ENCODE data around the gene PTPN23.

The PTPN23 gene

DNA sequence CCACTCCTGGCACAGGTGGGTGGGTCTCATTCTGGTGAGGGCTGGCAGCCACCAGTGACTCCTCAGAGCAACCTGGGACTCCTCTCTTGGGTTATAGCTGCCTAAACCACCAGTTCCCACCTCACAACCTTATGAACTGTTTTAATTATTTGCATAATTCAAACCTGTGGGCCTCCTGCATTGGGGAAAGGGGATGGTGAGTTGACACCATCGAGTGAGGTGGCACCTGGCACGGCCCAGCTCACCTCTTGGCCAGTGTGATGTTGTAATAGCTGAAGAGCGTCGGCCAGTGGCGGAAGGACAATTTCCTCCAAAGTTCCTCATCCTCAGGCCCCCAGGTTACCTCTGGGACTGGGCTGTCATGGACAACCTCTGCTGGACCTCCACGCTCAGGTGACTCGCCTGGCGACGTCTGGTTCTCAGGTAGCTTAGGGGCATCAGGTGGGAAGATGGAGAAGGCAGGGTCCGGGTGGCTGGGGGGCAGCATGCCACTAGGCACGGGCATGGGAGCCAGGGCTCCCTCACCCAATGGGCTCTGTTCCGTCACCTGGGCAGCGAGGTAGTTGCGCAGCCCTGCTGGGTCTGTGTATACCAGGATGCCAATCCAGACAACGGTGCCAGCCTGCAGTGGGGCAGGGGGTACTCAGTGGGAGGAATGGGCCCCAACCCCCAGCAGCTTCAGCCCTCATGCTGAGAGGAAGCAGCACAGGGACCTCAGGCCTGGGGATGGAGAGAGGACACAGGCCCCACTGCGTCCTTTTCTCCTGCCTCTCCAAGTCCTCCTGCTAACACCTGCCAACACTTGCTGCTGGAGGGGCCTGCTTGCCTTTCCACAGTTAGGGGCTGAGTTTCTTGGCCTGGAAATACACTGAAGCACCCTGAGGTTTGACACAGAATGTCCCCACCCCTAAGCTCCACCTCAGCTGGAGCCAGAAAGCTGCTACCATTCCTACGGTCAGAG lies 38.5 kb downstream of the PTPN23 start:
- no peak for DNase-seq (ENCODE audit: low read depth, low spot score)

DNA sequence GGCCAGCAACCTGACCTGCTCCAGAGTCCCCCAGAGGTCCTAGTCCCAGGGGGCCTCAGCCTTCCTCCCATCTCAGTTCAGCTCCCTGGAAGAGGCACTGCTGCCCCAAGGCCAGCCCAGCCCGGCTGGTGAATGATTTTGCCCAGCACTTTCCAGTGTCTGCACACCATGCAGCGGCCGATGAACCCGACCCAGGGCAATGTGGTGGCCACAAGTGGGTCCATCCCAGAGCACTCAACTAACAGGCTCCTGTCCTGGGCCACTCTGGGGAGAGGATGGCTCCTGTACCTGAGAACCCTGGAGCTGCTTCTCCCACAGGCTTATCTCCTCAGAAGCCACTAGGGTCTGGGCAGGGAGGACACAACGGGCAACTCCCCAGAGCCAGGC lies 39.2 kb downstream of the PTPN23 start:
- DNase-seq (ENCODE audit: low read depth, low spot score), result no peak

DNA sequence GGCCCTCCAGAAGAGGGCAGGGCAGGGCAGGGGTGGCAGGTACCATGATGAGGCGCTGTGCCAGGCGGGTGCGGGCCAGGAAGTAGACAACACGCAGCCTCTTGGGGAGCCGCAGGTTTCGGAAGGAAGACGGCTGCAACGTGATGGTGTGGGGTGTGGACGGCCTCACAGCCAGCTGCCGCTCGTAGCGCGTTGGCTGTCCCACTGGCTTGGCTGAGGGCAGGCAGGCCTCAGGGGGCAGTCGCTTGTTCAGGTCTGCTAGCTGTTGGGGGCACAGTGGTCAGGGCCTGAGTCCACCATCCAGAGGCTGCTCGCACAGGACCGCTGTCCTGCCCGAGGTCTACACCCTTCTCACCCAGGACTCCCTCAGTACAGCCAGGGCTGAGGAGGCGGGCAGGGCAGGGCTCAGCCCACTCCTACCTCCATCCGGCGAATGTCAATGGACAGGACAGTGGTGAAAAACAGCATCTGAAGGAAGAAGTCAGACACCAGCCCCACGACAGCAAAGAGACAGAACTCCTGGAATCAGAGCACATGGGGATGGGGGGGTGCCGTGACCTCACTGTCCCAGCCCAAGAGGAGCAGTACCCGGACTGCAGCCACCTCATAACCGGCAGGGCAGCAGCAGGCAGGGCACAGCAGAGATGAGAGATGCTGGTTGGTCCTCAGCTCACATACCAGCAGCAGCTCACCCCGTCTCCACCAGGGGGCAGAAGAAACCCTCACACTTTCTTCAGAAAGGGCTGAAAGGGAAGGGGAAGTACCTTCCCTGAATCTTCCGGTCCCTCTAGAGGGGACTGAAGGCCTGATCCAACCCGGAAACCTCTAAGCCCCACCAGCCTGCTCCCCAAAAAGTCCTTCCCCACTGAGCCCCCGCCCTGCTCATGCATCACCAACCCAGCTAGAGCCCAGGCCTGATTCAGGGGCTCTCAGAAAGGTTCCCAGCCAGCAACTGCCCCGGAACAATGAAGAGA lies 40.0 kb downstream of the PTPN23 start:
- peak; percentile 82 for DNase-seq (ENCODE audit: low read depth, low spot score)

DNA sequence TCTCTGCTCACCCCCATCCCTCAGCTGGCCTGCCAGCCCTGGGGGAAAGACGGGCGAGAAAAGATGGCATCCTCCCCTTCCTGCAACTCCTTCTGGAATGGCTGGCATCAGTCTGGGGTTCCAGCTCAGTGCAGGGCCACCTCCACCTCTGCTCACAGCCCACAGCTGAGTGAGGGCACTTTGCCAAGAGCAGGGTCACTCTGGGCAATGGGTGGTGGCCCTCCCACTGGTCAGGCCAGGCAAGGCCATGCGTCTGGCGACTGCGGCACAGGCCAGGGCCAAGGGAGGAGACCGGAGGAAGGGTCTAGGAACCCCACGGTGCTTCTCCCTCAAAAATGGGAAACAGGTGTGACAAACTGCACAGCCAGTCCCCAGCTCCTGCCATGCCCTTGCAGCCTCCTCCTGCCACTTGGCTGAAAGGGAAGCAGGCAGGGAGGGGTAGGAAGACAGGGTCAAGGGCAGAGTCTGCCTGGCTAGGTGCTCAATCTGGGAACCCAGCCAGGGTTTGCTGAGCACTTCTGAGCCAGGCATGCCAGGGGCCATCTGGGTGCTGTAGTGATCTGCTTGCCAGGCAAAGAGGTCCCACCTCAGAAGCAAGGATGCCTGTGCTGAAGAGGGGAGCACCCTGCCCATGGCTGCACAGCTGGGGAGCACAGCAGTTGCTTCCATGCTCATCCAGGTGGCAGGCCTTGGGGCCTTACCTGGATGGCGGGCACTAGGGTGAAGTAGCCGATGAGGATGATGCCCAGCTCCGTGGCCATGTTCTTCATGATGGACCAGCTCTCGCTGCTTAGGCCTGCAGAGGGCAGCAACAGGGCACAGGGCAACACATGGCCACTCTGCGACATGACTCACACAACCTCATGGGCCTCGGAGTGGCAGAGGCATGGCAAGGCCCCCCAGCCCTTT lies 41.2 kb downstream of the PTPN23 start:
- DNase-seq (ENCODE audit: low read depth, low spot score), result no peak

DNA sequence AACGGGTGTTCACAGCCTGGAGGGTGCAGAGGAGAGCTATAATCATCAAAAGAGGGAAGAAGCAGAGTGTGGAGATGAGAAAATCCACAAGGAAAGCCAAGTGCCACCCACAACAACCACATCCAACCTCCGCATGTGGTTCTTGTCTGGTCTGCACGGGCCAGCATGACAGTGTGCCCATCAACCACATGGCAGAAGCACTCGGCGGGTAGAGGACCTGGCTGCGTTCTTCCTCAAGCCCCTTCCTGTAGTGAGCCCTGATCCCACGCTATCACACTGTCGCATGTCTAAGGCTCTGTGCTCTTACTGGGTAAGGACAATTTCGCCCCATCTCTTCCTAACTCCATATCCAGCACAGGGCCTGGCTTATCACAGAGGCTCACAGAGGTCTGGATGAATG lies 41.9 kb downstream of the PTPN23 start:
- DNase-seq (ENCODE audit: low read depth, low spot score), result no peak

DNA sequence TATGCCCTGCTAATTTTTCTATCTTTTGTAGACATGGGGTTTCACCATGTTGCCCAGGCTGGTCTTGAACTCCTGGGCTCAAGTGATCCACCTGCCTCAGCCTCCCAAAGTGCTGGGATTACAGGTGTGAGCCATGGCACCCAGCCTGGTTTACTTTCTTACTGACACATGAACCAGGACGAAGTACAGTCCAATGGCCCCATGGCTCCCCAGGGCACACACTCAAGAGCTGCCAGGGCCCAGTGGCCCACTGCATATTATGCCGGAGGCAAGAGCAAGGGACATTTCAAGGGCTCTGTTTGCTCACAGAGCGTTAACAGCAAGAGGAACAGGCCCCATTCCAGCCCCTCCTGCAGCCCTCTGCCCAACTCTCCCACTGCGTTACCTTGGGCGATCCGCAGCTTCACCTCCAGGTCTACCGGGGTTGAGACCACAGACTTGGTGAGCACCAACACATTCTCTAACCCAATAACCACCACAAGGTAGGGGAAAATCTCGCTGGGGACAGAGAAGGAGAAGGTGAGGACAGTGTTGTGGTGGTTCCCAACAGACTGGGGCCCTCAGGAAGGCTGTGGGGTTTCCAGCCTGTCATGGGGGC lies 42.8 kb downstream of the PTPN23 start:
- no peak for DNase-seq (ENCODE audit: low read depth, low spot score)

DNA sequence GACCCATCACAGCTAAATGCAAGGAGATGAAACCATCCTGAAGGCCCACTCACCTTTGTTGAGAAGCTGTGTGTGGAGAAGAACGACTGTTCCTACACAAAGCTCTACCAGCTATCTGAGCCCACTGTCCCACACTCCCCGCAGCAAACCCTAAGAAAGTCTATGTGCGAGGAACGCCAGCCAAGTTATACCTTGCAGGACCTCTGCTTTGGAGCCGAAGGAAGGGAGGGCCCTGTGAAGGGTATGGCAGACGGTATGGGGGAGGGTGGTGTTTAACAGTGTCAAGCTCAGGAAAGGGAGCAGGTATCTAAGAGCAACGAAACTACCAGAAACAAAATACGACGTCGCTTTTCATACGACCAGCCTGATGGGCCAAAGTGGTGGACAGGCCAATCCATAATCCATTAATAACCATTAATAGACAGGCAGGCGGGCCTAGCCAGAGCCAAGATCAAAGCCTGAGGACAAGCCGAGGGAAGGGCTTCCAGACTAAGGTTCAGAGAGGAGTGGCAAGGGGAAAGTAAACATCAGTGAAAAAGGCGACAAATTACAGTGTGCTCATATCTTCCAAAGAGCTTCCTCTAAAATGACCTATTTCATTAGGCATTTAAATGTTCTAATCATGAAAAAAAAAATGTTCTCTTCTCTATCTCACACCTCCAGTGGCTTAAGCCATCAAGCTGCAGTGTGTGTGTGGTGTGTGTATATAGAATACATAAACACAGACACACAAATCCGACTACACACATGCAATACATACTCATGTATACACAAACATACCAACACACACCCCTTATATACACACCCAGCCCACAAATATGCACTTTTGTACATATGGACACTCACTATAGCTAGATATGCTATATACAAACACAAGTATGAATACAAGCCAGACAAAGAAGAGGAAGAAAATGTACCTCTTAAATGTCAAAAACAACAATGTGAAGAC lies 43.9 kb downstream of the PTPN23 start:
- no peak for DNase-seq (ENCODE audit: low read depth, low spot score)

DNA sequence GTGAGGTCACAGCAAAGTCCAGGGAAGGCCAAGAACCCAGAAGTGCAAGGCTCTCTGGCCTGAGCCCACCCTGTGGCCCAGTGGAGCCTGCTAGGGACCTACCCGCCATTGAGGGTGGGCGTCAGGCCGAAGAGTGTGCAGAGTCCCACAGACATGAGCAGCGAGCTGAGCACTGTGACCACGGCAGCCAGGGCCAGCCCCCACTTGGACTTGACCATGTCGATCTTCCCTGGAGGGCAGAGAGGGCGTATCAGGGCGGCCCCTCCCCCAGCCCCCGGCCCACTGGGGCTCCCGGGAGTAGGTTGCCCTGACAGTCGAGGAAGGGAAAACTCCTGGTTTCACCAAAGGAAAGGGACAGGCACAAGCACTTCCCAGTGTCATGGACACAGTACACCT lies 44.6 kb downstream of the PTPN23 start:
- DNase-seq (ENCODE audit: low read depth, low spot score), result no peak

DNA sequence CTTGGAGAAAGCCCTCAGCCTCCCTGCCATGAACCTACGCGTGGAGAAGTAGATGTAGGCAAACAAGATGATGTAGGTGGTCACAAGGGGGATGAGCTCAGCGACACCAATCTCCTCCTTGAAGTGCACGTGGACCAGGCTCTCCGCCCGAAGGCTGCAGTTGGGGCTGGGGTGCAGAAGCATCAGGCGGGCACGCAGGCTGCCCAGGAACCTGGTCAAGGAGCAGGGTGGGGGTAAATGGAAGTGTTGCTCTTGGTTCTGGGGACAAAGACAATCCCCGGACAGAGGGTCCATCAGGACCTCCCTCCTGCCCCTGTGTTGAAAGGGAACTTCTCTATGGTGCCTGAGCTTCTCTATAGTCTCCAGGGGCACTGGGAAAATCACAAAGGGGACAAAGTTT lies 45.1 kb downstream of the PTPN23 start:
- no peak for DNase-seq (ENCODE audit: low read depth, low spot score)

DNA sequence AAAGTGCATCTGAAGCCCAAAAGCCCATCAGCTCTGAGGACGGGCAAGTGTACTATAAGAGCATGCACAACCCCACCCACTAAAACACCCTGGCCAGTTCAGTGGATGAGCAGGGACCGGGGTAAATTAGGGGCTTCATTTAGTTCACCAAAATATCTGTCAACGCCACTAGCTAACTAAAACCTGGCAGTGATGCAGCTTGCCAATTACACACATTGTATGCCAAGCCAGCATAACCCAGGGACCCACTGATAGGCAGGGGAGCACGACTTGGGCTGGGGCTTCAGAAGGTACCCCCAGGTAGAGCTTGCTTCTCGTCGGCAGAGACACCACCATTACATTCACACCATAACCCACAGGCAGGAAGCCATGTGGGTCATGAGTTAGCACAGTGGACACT lies 47.0 kb downstream of the PTPN23 start:
- DNase-seq (ENCODE audit: low read depth, low spot score), result no peak

DNA sequence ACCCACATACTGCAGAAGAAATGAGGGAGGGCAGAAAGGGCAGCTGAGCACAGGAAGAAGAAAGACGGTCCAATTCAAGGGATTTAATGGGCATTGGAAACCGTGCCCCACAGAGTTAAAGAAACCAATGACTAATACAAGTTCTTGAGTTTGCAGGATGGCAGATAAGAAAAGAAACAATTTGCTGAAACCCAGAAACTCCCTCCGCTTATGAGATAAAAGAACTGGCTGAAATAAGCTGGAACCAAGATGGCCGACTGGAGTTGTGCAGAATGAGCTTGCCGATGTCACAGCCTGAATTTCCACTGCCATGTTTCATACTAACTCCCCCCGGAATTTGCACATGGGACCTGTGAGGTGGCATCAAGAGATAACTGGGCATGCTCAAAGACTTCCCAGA lies 47.8 kb downstream of the PTPN23 start:
- DNase-seq (ENCODE audit: low read depth, low spot score), result no peak

DNA sequence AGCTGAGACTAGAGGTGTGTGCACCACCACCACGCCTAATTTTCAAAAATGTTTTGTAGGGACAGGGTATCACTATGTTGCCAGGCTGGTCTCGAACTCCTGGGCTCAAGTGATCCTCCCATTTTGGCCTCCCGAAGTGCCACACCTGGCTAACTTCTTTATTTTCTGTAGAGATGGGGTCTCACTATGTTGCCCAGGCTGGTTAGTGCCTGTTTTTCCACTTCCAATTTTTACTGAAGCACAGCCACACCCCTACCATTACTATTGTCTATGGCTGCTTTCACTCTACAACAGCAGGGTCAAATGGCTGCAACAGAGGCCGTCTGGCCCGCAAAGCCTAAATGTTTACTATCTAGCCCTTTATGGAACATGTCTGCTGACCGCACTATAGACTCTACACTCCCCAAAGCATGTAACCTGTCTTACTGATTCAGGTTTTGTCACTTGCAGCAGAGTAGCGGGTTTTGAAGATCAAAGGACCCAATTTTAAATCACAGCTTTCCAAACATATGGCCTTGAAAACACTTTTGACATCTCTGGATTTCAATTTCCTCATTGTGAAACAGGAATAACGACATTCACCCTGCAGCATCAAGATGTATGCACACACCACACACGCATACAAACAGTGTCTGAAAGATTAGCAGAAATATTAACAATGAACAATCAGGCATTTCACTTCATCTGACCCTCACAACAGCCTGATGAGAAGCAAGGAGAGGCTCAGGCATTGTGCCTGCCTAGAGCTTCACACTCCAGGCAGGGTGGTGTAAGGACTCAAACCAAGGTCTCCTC lies 48.9 kb downstream of the PTPN23 start:
- DNase-seq (ENCODE audit: low read depth, low spot score), result no peak

DNA sequence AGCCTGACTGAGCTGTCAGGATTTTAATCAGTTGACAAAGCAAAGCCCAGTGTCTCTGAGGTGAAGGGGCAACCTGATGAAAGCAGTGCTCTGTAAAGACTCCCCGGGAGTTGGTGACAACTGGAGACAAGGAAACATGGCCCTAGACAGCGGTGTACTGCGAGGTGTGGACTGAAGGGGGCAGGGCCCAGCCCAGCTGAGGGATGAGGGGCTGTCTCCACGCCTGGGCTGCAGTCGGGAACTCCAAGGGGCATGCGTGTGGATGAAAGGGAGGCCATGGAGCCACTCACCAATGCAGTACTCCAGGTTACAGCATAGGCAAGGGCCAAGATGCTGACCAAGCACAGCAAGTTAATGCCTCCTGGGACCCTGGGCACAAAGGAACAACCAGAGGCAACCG lies 49.8 kb downstream of the PTPN23 start:
- DNase-seq (ENCODE audit: low read depth, low spot score), result no peak

DNA sequence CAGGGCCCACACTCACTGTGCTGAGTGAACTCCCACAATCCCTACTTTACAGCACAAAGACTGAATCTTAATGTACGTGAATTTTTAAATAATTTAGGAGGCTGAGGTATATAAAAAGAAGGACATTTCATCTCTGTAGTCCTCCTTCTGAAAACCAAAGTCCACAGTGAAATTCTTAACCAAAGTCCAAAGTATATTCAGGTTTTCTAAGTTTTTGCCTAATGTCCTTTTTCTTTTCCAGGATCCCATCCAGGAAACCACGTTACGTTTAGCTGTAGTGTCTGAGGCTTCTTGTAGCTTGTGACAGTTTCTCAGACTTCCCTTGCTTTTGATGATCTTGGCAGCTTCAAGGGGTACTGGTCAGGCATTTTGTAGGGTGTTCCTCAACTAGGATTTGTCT lies 50.4 kb downstream of the PTPN23 start:
- no peak for DNase-seq (ENCODE audit: low read depth, low spot score)

DNA sequence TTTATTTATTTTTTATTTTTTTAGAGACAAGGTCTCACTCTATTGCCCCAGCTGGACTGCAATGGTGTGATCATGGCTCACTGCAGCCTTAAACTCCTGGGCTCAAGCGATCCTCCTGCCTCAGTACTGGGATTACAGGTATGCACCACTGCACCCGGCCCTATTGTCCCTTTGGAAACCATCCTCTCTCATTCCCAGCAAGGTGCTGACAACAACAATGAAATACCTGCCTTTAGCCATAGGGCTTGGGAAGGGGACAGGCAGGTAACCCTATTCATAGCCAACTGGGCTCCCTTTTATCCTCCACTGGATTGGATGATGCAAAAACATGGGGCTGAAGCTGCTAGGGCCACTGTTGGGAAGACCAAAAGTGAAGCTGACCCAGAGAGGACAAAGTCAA lies 51.9 kb downstream of the PTPN23 start:
- DNase-seq (ENCODE audit: low read depth, low spot score), result no peak

DNA sequence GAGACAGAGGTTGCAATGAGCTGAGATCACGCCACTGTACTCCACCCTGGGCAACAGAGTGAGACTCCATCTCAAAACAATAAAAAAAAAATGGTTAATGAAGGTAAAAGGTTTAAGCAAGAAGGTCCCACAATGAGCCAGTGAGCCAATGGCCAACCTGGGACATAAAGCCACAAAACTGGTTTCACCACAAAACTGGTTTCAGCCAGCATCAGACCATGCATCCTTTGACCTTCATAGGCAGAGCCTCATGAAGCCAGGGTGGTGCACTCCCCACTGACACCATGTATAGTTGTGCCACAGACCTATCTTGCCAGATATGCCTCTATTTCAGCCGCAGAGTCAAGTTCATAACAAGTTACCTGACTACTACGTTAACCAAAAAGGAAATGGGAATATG lies 53.0 kb downstream of the PTPN23 start:
- no peak for DNase-seq (ENCODE audit: low read depth, low spot score)

DNA sequence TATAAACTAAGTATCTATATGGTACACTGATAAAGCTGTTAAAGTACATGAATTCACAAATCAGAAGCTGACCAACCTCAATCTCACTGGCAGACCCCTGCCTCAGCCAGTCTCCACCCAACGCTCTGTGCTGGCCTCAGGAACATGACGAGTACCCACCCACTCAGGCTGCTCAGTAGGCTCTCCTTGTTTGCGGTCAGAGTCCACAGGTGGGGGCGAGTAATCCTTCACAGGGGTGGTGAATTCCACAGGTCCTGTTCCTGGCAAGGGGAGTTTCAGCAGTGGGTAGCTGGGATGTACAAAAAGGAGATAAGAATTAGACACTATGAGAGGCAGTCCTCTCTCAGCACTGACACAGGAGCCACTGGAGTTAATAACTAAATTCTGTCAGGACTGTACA lies 54.0 kb downstream of the PTPN23 start:
- no peak for DNase-seq (ENCODE audit: low read depth, low spot score)

DNA sequence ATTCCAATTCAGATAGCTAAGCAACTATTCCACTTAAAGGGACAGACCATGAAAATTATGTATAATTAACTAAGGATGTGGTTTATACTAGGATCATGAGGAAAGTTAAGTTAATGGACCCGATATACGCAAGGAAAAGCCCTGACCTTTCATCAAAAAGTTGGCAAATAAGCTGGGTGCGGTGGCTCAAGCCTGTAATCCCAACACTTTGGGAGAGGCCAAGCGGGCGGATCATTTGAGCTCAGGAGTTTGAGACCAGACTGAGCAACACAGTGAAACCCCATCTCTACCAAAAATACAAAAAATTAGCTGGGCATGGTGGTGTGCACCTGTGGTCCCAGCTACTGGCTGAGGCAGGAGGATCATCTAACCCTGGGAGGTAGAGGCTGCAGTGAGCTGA lies 55.4 kb downstream of the PTPN23 start:
- DNase-seq (ENCODE audit: low read depth, low spot score), result no peak

DNA sequence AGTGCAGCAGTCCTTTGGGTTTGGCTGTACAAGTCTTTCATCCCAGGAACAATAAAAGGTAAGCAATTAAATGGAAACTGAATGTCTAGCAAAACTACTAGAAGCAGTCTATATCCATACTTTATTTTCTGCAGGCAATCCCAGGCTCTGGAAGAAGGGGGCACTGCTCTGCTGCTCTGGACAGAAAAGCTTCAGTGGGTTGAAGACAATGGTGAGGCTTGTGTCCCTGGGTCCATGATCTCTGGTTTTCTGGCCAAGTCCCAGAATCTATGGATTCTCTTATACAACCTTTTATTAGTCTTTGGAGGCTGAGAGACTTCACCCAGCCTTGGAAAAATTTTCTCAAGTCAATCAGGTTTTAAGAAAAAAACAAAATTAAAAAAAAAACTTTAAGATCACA lies 59.3 kb downstream of the PTPN23 start:
- no peak for DNase-seq (ENCODE audit: low read depth, low spot score)

All from activated CD4-positive, CD25-positive, alpha-beta regulatory T cell treated with anti-CD3 and anti-CD28 coated beads, Interleukin-2, amount 50 U/mL, for 16 hours (primary cell).